Kasumi-1 (cell line): ENCODE data around the gene SCO2.
"Not testable (repeated sequence)": the region's sequence is repeated elsewhere in the genome, so short reads cannot be mapped to it uniquely, and the experiment has no call there.

Experiments
- DNase-seq, 2 experiments: peaks; one replicate each; lab custom pipeline; 2025; lab: John Stamatoyannopoulos, UW

The SCO2 gene

DNA sequence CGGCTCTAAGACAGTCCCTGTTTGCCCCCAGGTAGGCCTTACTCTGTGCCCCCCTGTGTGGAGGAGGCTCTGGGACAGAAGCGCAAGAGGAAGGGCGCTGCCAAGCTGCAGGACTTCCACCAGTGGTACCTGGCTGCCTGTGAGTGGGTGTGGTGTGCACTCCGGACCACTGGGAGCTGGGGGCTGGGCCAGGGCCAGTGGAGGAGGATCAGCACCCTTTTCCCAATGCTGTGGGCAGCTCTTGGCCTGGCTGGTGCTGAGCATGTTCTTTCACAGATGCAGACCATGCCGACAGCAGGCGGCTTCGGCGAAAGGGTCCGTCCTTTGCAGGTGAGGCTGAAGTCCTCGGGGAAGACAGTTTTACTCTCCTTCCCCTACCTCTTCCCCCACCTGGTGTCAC is 3.7 kb downstream of the SCO2 start:
- DNase-seq = no peak

DNA sequence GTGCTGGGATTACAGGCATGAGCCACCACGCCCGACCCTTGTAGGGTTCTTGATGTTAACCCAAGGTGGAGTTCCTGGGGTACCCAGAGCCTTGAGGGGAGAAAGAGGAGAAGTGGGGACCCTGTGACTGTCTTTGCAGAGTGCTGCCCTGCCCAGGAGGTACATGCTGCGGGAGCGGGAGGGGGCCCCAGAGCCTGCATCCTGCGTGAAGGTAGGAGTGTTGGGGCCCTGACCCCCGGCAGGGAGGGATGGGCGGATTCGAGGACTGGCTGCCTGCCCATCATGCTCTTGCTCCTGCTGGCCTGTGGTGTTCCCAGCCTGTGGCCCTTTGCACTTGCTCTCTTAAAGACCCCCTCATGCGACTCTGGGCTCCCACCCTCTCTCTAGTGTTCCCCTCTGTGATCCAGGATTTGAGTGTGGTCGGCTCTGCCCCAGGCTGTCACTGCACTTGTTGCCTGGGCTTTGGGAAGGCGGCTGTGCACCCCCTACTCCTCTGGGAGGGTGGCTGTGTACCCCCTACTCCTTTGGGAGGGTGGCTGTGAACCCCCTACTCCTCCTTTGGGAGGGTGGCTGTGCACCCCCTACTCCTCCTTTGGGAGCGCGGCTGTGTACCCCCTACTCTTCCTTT is 4.5 kb downstream of the SCO2 start:
- DNase-seq = no peak

DNA sequence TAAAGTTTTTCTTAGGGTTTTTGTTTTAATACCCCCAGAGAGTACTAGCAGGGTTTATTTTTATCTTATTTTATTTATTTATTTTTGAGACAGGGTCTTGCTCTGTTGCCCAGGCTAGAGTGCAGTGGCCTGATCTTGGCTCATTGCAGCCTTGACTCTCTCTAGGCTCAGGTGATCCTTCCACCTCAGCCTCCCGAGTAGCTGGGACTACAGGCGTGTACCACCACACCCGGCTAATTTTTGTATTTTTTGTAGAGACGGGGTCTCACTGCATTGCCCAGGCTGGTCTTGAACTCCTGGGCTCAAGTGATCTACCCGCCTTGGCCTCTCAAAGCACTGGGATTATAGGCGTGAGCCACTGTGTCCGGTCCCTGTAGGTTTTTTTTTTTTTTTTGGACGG is 5.2 kb downstream of the SCO2 start:
- DNase-seq = not testable (repeated sequence)

DNA sequence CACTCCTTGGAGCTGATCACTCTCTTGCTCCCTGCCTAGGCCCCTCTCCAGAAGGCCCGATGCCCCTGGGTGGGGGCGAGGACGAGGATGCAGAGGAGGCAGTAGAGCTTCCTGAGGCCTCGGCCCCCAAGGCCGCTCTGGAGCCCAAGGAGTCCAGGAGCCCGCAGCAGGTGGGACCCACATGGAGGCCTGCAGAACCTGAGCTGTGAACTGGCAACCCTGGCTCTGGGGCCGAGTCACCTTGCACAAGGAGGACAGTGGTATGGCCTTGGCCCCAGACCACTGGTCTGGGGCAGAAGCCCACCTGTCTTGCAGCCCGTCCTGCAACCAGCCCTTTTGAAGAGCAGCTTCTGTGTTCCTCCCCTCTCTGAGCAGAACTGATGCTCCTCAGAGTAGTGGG is 6.2 kb downstream of the SCO2 start:
- no peak for DNase-seq

DNA sequence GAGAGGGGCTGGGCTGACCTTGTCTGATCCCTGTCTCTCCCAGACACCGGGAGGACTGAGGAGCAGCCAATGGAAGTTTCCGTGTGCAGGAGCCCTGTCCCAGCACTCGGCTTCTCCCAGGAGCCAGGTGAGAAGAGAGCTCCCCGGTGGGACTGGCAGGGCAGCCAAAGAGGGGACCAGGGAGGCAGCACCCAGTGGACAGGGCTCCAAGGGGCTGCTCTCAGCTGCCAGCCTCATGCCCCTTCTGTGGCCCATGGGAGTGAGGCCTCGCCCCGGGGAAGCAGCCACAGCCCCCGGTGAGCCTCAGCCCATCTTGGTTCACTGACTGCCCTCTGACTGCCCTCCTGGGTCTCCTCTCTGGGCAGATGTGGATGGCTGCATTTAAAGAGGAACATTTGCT is 6.8 kb downstream of the SCO2 start:
- DNase-seq = no peak

DNA sequence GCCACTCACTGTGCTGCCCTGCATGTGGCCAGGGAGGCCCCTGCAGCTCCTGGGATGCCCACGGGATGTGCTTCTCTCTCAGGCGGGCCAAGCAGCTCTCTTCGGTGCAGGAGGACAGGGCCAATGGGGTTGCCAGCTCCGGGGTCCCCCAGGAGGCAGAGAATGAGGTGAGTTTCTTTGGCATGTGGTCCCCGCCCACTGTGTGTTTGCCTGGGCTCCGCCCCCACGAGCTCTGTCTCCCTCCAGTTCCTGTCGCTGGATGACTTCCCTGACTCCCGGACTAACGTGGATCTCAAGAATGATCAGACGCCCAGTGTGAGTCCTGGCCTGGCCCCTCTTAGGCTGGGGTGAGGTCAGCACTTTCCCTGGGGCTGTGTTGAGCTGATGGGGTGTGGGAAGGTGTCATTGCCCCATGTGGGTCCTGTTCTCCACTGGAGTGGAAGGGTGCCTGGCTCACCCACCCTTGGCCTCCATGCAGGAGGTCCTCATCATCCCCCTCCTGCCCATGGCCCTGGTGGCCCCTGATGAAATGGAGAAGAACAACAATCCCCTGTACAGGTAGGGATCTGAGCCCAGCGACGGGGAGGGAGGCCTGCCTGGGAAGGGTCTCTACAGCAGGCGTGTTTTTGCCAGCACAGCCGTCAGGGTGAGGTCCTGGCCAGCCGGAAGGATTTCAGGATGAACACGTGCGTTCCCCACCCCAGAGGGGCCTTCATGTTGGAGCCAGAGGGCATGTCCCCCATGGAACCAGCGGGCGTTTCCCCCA is 7.7 kb downstream of the SCO2 start:
- no peak for DNase-seq

DNA sequence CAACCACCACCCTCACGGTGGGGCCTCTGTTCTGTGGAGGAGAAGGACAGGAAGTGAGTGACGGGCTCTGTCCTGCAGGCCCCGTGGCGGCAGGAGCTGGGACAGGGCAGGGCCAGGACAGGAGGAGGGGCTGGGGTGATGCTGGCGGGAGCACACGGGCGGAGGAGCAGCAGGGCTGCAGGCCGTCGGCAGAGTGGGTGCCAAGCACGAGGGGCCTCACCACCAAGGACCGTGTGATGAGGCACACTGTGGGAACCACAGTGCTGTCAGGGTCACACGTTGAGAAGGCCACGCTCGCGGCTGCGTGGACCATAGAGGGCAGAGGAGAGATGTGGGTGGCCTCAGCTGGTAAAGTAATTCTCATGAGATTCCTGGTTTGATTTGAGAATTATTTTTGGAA is 8.5 kb downstream of the SCO2 start:
- DNase-seq = no peak

DNA sequence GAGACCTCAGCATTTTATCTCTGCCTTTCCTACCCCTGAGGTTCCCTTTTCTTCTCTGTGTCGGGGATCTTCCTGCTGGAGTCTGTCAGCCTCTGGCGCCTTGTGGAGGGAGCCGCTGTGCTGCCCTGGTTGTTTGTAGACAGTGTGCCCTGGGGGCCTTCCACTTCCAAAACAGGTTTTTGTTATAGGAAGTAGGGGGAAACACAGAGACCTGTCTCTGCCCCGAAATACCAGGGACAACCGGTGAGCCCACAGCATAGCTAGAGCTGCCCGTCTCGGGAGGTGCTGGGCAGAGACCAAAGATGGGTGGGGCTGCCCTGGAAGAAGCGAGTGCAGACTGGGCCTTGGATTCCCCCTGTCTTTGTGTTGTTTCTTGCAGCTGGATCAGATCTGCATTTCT is 9.3 kb downstream of the SCO2 start:
- DNase-seq = no peak

DNA sequence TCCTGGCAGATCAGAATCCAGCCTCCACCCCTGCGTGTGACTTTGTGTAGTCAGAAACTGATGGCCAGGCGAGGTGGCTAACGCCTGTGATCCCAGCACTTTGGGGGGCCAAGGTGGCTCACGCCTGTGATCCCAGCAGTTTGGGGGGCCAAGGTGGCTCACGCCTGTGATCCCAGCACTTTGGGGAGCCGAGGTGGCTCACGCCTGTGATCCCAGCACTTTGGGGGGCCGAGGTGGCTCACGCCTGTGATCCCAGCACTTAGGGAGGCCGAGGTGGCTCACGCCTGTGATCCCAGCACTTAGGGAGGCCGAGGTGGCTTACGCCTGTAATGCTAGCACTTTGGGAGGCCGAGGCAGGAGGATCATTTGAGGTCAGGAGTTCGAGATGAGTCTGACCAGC is 12.2 kb downstream of the SCO2 start:
- DNase-seq = no peak

DNA sequence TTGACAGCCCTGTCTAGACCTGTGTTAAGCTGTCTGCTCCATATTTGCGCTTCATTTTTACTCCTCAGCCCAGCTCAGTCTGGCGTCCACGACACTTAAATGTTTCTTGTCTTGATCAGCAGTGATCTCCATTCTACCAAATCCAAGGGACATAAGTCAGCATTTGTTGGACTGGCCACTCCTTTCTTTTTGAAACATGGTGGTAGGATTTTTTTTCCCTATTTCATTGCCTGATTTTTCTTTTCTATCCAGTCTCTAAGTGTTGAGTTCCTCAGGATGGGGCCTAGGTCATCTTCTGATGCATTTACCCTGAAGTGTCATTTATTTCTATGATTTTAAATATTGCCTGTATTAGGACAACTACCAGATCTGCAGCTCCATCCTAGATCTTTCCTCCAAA is 16.5 kb downstream of the SCO2 start:
- DNase-seq = no peak

DNA sequence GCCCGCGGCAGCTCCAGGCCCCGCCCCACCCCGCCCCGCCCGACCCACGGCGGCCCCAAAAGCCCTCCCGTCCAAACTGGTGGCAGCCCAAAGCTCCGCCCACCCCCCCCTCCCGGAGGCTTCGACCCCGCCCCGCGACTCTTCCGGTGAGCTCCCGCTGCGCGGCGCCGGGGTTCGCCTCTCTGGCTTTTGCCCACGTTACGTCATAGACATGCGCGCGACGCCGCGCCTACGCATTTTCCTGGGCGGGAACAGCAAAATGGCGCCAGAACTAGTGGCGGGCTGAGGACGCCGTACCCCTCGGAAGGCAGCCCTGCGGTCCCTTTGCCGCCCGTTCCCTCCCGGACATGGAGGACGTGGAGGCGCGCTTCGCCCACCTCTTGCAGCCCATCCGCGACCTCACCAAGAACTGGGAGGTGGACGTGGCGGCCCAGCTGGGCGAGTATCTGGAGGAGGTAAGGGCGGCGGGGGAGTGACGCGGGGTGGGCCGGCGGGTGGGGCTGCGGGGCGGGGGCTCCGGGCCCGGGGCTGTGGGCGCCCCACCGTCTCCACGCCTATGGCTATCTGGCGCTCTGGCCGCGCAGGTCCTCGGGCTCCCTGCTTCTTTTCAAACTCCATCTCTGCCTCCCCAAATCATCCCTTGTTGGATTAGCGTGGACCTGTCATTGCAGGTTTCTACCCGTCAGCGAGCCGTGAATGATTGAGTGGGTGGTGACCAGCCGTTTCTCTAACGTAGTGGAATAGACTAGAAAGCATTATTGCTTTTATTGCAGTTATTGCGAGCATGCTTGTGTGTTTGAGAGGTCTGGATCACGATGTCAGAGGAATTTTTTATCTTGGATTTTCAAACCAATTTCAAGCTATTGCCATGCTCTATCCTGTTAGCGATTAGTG is 17.2 kb downstream of the SCO2 start, which contains the start of gene NCAPH2:
TSS of gene NCAPH2 (plus strand) at position 234 of the 894 bp plus-strand sequence. CDS start at position 348, 114 bp downstream.
- peak; percentile 90 to 94 for DNase-seq

DNA sequence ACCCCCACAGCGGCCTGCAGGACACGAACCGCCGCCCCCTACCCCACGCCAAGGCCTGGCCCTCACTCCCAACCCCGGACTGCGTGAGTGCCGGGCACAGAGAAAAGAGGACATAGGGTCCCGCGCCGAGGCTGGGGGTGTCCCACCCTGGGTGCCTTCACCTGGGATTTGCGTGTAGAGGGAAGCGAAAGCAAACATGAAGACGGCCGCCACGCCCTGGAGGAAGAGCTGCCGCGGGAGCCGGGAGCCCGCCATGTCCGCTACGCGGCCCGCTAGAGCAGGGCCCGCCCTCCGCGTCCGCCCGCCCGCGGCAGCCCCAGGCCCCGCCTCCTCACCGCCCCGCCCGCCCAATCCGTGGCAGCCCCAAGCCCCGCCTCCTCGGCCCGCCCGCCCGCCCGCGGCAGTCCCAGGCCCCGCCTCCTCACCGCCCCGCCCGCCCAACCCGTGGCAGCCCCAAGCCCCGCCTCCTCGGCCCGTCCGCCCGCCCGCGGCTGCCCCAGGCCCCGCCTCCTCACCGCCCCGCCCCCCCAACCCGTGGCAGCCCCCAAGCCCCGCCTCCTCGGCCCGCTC is 17.9 kb downstream of the SCO2 start, which contains the start of gene LMF2:
TSS of gene LMF2 (minus strand) at position 282 of the 570 bp plus-strand sequence. CDS start at position 255, 27 bp downstream.
- DNase-seq = peak; percentile 76 to 84

DNA sequence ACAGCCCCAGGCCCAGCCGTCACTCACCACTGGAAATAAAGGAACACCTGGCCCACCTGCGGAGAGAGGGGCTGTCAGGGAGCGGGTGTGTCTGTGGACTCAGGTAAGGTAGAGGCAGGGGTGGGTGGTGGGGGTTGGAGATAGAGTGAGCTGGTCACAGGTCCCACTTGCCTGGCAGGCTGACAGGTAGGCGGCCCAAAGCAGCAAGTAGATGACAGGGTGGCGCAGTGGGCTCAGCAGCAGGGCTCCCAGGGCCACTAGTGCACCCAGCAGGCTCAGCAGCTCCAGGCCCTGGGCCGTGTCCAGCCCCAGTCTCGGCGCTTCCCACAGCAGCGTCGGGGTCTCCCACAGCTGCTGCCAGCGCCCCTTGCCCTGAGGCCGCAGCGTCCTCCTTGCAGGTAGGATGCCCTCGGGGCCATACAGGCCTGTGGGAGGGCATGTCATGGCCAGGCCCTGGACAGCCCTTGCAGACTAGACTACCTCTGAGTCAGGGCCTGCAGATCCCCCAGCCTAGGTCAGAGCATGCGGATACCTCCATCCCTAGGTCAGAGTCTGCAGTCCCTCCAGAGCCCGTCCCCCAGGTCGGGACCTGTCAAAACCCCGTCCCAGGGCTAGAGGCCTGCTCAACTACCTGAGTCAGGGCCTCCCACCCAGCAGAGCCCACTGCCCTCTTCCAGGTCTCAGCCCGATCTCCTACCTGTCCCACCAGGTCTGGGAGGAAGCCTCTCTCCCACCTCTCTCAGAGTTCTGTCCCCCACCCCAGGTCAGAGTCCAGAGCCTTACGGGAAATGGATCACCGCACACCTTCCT is 18.6 kb downstream of the SCO2 start:
- no peak for DNase-seq

DNA sequence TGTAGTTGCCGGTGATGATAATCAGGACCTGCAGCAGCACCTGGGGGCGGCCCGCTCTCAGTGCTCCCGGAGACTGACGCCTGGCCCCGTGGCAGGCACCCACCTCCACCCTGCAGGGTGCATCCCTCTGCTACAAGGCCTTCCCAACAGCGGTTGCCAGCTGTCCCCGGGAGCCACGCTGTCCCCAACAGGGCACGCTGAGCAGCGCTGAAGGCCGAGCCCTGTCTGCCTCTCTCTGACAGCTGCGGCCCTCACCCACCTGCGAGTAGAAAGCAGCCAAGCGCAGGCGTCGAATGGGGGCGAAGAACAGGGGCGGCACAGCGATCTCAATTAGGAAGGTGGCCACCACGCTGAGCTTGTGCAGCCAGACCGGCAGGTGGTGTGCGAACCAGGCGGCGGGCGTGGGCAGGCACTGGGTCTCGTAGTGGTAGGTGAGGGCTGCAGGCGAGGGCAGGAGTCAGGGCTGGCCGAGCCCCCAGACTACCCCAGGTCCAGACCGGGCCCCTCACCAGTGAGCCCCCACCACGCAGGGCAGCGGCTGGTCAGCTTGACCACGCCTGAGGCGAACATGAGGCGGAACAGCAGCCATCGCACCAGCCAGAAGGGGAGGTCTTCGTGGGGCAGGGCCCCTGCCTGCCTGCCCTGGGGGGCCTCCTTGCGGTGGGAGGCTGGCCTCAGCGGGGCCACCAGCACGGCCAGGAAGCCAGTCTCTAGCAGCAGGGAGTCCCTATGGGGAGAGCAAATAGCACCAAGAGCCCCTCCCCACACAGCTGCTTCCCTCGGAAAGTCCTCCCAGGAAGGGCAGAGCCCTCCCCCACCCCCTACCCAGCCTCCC is 19.4 kb downstream of the SCO2 start:
- DNase-seq = no peak

DNA sequence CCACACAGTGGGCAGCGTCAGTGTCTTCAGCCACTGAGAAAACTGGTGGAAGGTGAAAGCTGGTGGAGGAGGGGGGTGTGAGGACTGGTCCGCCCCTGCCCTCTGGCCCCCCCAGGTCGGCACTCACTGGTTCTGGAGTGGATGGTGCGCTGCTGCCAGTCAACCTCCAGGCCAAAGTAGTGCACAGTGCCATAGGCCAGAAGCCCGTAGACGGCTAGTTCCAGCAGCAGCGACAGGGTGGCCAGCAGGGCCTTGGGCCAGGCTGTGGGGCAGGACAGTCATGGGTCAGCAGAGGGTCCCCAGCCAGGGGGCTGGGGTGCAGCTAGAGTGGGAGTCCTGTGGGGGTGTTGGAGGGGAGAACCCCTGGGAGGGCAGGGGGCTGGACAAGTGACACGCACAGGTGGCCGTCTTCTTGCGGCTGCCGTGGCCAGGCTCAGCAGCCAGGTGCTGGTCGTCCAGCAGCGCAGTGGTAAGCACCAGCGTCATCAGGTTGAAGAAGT is 20.1 kb downstream of the SCO2 start:
- DNase-seq = no peak

DNA sequence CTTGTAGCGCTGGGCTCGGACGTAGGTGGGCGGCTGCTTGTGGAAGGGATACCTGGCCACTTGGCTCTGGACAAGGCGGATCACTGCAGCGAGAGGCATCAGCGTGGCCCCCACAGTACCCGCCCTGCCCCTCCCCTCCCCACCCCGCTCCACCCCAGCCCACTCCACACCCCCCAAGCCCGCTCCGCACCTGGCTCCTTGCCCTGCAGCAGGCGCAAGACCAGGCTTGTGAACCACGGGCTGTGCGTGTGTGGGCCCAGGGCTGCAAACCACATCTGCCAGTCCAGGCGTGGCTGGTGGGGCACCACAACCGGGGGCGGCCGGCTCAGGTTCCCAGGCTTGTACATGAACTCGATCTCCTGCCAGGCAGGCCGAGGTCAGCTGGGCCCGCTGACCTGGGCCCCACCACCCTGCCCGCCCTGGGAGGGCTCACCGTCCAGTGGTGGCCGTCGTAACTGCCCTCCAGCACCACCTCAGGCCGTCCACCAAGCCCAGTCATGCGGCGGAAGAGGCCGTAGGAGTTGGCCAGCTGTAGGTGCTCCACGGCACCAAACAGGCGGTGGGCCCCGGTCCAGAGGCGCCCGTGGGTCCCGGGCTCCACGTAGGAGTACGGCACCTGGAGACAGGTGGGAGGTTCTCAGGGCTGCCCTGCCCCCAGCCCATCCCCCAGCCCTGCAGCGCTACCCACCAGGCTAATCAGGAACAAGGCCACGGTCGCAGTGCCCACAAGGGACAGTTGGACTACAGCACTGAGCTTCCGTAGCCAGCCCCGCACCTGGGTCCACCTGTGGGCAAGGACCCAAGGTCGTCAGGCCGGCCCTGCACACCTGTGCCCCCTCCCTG is 20.8 kb downstream of the SCO2 start:
- no peak for DNase-seq

DNA sequence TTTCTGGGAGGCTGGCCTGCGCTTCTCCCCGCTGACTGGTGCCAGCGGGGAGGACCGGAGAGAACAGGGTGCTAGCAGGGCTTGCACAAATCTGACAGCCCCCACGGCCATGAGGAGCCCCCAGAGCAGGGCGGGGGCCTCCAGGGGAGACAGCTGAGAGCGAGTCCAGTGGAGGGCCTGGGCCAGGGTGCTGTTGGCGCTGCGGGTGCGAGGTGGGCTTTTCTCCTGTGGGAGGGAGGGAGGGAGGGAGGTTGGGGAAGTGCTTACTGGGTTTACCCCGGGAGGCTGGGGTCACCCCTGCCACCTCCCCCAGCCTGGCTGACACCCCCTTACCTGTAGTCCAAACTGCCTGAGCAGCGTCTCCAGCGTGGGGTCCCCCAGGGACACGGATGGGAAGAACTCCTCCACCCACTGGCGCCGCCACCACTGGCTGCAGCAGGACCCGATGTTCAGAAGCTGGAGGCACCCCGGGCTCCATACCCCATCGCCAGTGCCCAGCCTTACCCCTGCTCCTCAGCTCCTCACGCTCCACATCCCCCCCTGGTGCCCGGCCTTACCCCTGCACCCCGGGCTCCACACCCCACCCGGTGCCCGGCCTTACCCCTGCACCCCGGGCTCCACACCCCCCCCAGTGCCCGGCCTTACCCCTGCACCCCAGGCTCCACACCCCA is 21.8 kb downstream of the SCO2 start:
- DNase-seq = no peak

DNA sequence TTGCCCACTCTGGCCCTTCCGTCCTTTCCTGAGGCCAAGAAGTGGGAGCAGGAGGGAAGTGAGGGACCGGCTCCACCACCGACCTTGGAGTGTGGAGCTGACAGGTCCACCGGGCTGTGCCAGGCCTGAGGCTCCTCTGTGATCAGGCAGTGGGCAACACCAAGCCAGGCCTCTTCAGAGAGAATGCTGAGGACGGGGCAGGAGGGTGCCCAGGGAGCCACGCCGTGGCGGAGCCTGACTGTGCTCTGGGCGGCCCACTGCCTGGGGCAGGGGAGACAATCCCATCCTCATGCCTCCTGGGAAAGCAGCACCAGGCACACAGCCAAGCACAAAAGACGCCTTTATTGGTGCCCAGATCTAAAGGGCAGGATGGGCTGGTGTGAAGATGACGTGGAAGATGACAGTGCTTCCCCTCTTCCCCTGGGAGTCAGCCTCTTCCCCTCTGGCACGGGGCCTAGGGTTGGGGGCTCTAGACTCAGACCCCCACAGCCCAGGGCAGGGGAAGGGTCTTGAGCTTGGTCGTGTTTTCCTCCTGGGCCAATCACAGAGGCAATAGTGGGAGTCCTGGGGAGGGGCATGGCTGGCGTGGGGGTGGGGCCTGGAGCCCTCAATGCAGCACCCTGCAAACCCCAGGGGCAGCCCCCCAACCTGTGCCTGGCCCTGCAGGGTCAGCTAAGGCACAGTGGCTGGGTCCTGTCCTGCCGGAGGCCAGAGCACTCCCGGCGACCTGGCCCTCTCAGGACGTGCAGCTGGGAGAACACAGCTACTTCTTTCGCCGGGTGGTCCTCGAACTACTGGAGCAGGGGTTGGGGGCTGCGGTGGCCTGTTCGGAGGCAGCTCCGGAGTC is 22.5 kb downstream of the SCO2 start:
- no peak for DNase-seq
